WERI-Rb-1 (cell line): ENCODE data around the gene DCANP1.

Experiments used
- DNase-seq: peaks from one replicate; pipeline ENCODE4 v3.0.0-alpha.2; 2020
- H3K27ac ChIP-seq: fragments of 250-450 bp; sonication (Bioruptor Pico); 2 replicates; pipeline ENCODE4 v1.5.1; 2020; ENCODE audit warnings: mild to moderate bottlenecking, moderate library complexity
- H3K27me3 ChIP-seq: fragments of 250-450 bp; sonication (Bioruptor Pico); 2 replicates; pipeline ENCODE4 v1.5.1; 2021; ENCODE audit warnings: mild to moderate bottlenecking, low read depth, moderate library complexity; ENCODE audit not compliant: insufficient read depth, severe bottlenecking
- H3K36me3 ChIP-seq: fragments of 250-450 bp; sonication (Bioruptor Pico); 2 replicates; pipeline ENCODE4 v1.5.1; 2020; ENCODE audit warnings: mild to moderate bottlenecking, moderate library complexity
- H3K4me3 ChIP-seq: 2 replicates; pipeline ENCODE4 v1.5.1; 2011; ENCODE audit warnings: low read depth, mild to moderate bottlenecking, control low read depth, low read length
- H3K9me3 ChIP-seq: fragments of 250-450 bp; sonication (Bioruptor Pico); 2 replicates; pipeline ENCODE4 v1.5.1; 2021; ENCODE audit warnings: mild to moderate bottlenecking, moderate library complexity; ENCODE audit not compliant: severe bottlenecking
- CTCF ChIP-seq: IDR thresholded peaks from 2 replicates; pipeline ENCODE4 v1.5.1; 2011; ENCODE audit warnings: low read depth, mild to moderate bottlenecking, control low read depth, inconsistent platforms, low read length

DCANP1 gene

GRCh38 chr5:135402031-135402430 lies 45.1 kb downstream of the DCANP1 start:
- no peak for DNase-seq
- Histone ChIP-seq H3K4me3 (no peak overlapping the region), H3K36me3 (peaks cover 8% of the 10 kb centered on the region), H3K27ac (no peak overlapping the region), H3K27me3 (no peaks in the 10 kb centered on the region), H3K9me3 (no peaks in the 10 kb centered on the region)
- no peak for TF ChIP-seq CTCF

- peak; percentile 59 for DNase-seq
- H3K27ac ChIP-seq = no peak overlapping the region
- H3K27me3 ChIP-seq = no peaks in the 10 kb centered on the region
- no peak overlapping the region for H3K4me3 ChIP-seq
- TF ChIP-seq CTCF = no peak
- H3K36me3 ChIP-seq = peaks cover 20% of the 10 kb centered on the region
- H3K9me3 ChIP-seq = no peaks in the 10 kb centered on the region
Measured at GRCh38 chr5:135400866-135401265, 46.3 kb downstream of the DCANP1 start.

GRCh38 chr5:135399794-135400542 lies 47.2 kb downstream of the DCANP1 start:
- Histone ChIP-seq H3K27ac (peak overlapping the region; percentile 94), H3K36me3 (peaks cover 29% of the 10 kb centered on the region), H3K9me3 (no peaks in the 10 kb centered on the region), H3K27me3 (no peaks in the 10 kb centered on the region), H3K4me3 (peak overlapping the region; percentile 94)
- no peak for DNase-seq
- no peak for TF ChIP-seq CTCF

GRCh38 chr5:135398855-135399793 lies 48.0 kb downstream of the DCANP1 start, which contains the start of gene MACROH2A1:
TSS of gene MACROH2A1 (minus strand) at chr5:135399231. CDS start at chr5:135389093, 10,138 bp downstream.
- peaks cover 36% of the 10 kb centered on the region for H3K36me3 ChIP-seq
- H3K9me3 ChIP-seq = no peaks in the 10 kb centered on the region
- peak within 1 kb of the TSS; percentile 94 for H3K4me3 ChIP-seq
- peak within 1 kb of the TSS; percentile 94 for H3K27ac ChIP-seq
- no peak for TF ChIP-seq CTCF
- DNase-seq = peak; percentile 87
- no peaks in the 10 kb centered on the region for H3K27me3 ChIP-seq

GRCh38 chr5:135398160-135398854 lies 48.8 kb downstream of the DCANP1 start:
- H3K4me3 ChIP-seq = peak overlapping the region; percentile 94
- H3K27ac ChIP-seq = peak overlapping the region; percentile 94
- no peaks in the 10 kb centered on the region for H3K9me3 ChIP-seq
- TF ChIP-seq CTCF = no peak
- H3K27me3 ChIP-seq = no peaks in the 10 kb centered on the region
- peaks cover 43% of the 10 kb centered on the region for H3K36me3 ChIP-seq
- DNase-seq = peak; percentile 52
